GM19324 (cell line): Measurements from ENCODE around the gene VSTM2L.
"Not testable (repeated sequence)": the region's sequence is repeated elsewhere in the genome, so short reads cannot be mapped to it uniquely, and the experiment has no call there.

Source experiments
- ATAC-seq: cut with Tn5 transposase; IDR thresholded peaks from one replicate; pipeline ENCODE4 v1.9.1; 2021; ENCODE audit warnings: mild to moderate bottlenecking, moderate library complexity; ENCODE audit not compliant: unreplicated experiment, low FRiP score

VSTM2L gene

GRCh38 chr20:37958856-37959520 lies 56.1 kb downstream of the VSTM2L start:
- no peak for ATAC-seq

- ATAC-seq, result no peak
Measured at GRCh38 chr20:37961066-37961465, 58.1 kb downstream of the VSTM2L start.

- not testable (repeated sequence) for ATAC-seq
Measured at GRCh38 chr20:37963483-37963882, 60.6 kb downstream of the VSTM2L start.

GRCh38 chr20:37968841-37969401 lies 66.0 kb downstream of the VSTM2L start:
- ATAC-seq, result no peak

GRCh38 chr20:37969949-37970855 lies 67.3 kb downstream of the VSTM2L start:
- no peak for ATAC-seq

- no peak for ATAC-seq
Measured at GRCh38 chr20:37970856-37971245, 67.9 kb downstream of the VSTM2L start.

- ATAC-seq, result no peak
Measured at GRCh38 chr20:37971561-37972127, 68.7 kb downstream of the VSTM2L start.

- no peak for ATAC-seq
Measured at GRCh38 chr20:37972256-37973058, 69.5 kb downstream of the VSTM2L start.

- no peak for ATAC-seq
Measured at GRCh38 chr20:37973059-37973910, 70.4 kb downstream of the VSTM2L start.

GRCh38 chr20:37976887-37977286 lies 74.0 kb downstream of the VSTM2L start:
- ATAC-seq, result no peak

GRCh38 chr20:37977338-37977737 lies 74.4 kb downstream of the VSTM2L start:
- no peak for ATAC-seq

GRCh38 chr20:37977786-37978185 lies 74.9 kb downstream of the VSTM2L start:
- ATAC-seq, result no peak

- ATAC-seq, result no peak
Measured at GRCh38 chr20:37979021-37979985, 76.4 kb downstream of the VSTM2L start.

- no peak for ATAC-seq
Measured at GRCh38 chr20:37980383-37980782, 77.5 kb downstream of the VSTM2L start.

- ATAC-seq, result no peak
Measured at GRCh38 chr20:37980876-37981275, 77.9 kb downstream of the VSTM2L start.

GRCh38 chr20:37981568-37981967 lies 78.6 kb downstream of the VSTM2L start:
- ATAC-seq, result no peak

- ATAC-seq, result no peak
Measured at GRCh38 chr20:37983286-37983685, 80.4 kb downstream of the VSTM2L start.
